ACC112 (cell line): ENCODE data around the gene TMEM250.
"Not testable (repeated sequence)": the region's sequence is repeated elsewhere in the genome, so short reads cannot be mapped to it uniquely, and the experiment has no call there.

Source experiments
- H2AFZ ChIP-seq: fragments of 200-600 bp; sonication (generic); one replicate; pipeline ENCODE4 v1.6.0; 2017; ENCODE audit warnings: antibody characterized with exemption, low read length; ENCODE audit not compliant: unreplicated experiment
- H3K27ac ChIP-seq: fragments of 200-600 bp; sonication (generic); 2 replicates; pipeline ENCODE4 v1.5.1; 2014; ENCODE audit warnings: low read depth, mild to moderate bottlenecking, antibody characterized with exemption, low read length, moderate library complexity
- H3K27me3 ChIP-seq: fragments of 200-600 bp; sonication (generic); 2 replicates; pipeline ENCODE4 v1.6.1; 2014; ENCODE audit warnings: mild to moderate bottlenecking, antibody characterized with exemption, low read length, moderate library complexity, mixed read lengths; ENCODE audit not compliant: insufficient read depth
- H3K36me3 ChIP-seq: fragments of 200-600 bp; sonication (generic); 2 replicates; pipeline ENCODE4 v1.6.1; 2016; ENCODE audit warnings: mild to moderate bottlenecking, antibody characterized with exemption, low read length, moderate library complexity, mixed read lengths; ENCODE audit not compliant: insufficient read depth
- H3K4me1 ChIP-seq: fragments of 200-600 bp; sonication (generic); one replicate; pipeline ENCODE4 v1.6.1; 2016; ENCODE audit warnings: low read length, mixed read lengths; ENCODE audit not compliant: insufficient read depth, unreplicated experiment, control insufficient read depth
- H3K4me3 ChIP-seq: fragments of 200-600 bp; sonication (generic); 2 replicates; pipeline ENCODE4 v1.5.1; 2014; ENCODE audit warnings: mild to moderate bottlenecking, low read depth, low read length
- H3K79me2 ChIP-seq: fragments of 200-600 bp; sonication (generic); one replicate; pipeline ENCODE4 v1.6.0; 2016; ENCODE audit warnings: low read length; ENCODE audit not compliant: control insufficient read depth, unreplicated experiment, insufficient read depth

TMEM250 gene

GRCh38 chr9:136107953-136108647, 10.6 kb downstream of the TMEM250 start:
- no peaks in the 10 kb centered on the region for H3K27me3 ChIP-seq
- H3K36me3 ChIP-seq = no peaks in the 10 kb centered on the region
- no peaks in the 10 kb centered on the region for H3K79me2 ChIP-seq
- H3K27ac ChIP-seq = no peak overlapping the region
- peaks cover 25% of the 10 kb centered on the region for H3K4me1 ChIP-seq
- no peak overlapping the region for H2AFZ ChIP-seq
- no peak overlapping the region for H3K4me3 ChIP-seq

GRCh38 chr9:136107155-136107952, 11.3 kb downstream of the TMEM250 start:
- Histone ChIP-seq H3K27me3 (no peaks in the 10 kb centered on the region), H3K4me1 (peaks cover 25% of the 10 kb centered on the region), H3K4me3 (no peak overlapping the region), H3K79me2 (no peaks in the 10 kb centered on the region), H3K27ac (no peak overlapping the region), H3K36me3 (no peaks in the 10 kb centered on the region), H2AFZ (no peak overlapping the region)

GRCh38 chr9:136105398-136106135, 13.1 kb downstream of the TMEM250 start:
- Histone ChIP-seq H3K4me3 (no peak overlapping the region), H3K27me3 (no peaks in the 10 kb centered on the region), H3K4me1 (peaks cover 22% of the 10 kb centered on the region), H3K36me3 (no peaks in the 10 kb centered on the region), H3K79me2 (no peaks in the 10 kb centered on the region), H3K27ac (no peak overlapping the region), H2AFZ (no peak overlapping the region)

- no peak overlapping the region for H2AFZ ChIP-seq
- H3K4me3 ChIP-seq = no peak overlapping the region
- H3K79me2 ChIP-seq = no peaks in the 10 kb centered on the region
- no peak overlapping the region for H3K27ac ChIP-seq
- H3K27me3 ChIP-seq = no peaks in the 10 kb centered on the region
- no peaks in the 10 kb centered on the region for H3K36me3 ChIP-seq
- H3K4me1 ChIP-seq = peaks cover 15% of the 10 kb centered on the region
Observed at GRCh38 chr9:136104916-136105315, 13.8 kb downstream of the TMEM250 start.

- Histone ChIP-seq H3K27ac (no peak overlapping the region), H3K4me1 (peaks cover 15% of the 10 kb centered on the region), H3K4me3 (no peak overlapping the region), H3K27me3 (no peaks in the 10 kb centered on the region), H2AFZ (no peak overlapping the region), H3K79me2 (no peaks in the 10 kb centered on the region), H3K36me3 (no peaks in the 10 kb centered on the region)
Observed at GRCh38 chr9:136104488-136104800, 14.2 kb downstream of the TMEM250 start.

GRCh38 chr9:136103651-136104487, 14.8 kb downstream of the TMEM250 start:
- H3K36me3 ChIP-seq = no peaks in the 10 kb centered on the region
- no peak overlapping the region for H3K27ac ChIP-seq
- no peaks in the 10 kb centered on the region for H3K79me2 ChIP-seq
- H2AFZ ChIP-seq = no peak overlapping the region
- peaks cover 10% of the 10 kb centered on the region for H3K4me1 ChIP-seq
- no peak overlapping the region for H3K4me3 ChIP-seq
- H3K27me3 ChIP-seq = no peaks in the 10 kb centered on the region

- not testable (repeated sequence) for H2AFZ ChIP-seq, H3K36me3 ChIP-seq, H3K27me3 ChIP-seq, H3K4me3 ChIP-seq, H3K4me1 ChIP-seq, H3K79me2 ChIP-seq, H3K27ac ChIP-seq
Observed at GRCh38 chr9:136101615-136102074, 17.0 kb downstream of the TMEM250 start.

GRCh38 chr9:136100700-136101614, 17.7 kb downstream of the TMEM250 start:
- Histone ChIP-seq H3K27me3 (no peaks in the 10 kb centered on the region), H3K4me3 (no peak overlapping the region), H3K27ac (no peak overlapping the region), H3K36me3 (no peaks in the 10 kb centered on the region), H2AFZ (no peak overlapping the region), H3K79me2 (no peaks in the 10 kb centered on the region), H3K4me1 (peaks cover 10% of the 10 kb centered on the region)

GRCh38 chr9:136099542-136099941, 19.1 kb downstream of the TMEM250 start:
- Histone ChIP-seq H3K4me3 (no peak overlapping the region), H3K79me2 (no peaks in the 10 kb centered on the region), H2AFZ (no peak overlapping the region), H3K4me1 (no peaks in the 10 kb centered on the region), H3K36me3 (no peaks in the 10 kb centered on the region), H3K27me3 (no peaks in the 10 kb centered on the region), H3K27ac (no peak overlapping the region)
